AG10803 (cell line): Measurements from ENCODE around the gene LPCAT4.

Experiments used
- DNase-seq: peaks from one replicate; pipeline ENCODE4 v3.0.0; 2010; ENCODE audit warnings: low read depth
- H3K4me3 ChIP-seq: 2 replicates; pipeline ENCODE4 v1.5.1; 2011; ENCODE audit warnings: mild to moderate bottlenecking, low read length, control low read depth
- CTCF ChIP-seq: conservative IDR thresholded peaks from 2 replicates; pipeline ENCODE4 v1.5.1; 2011; ENCODE audit warnings: mild to moderate bottlenecking, low read length, control low read depth, inconsistent platforms

LPCAT4 gene

GRCh38 chr15:34331809-34332208, 35.2 kb downstream of the LPCAT4 start:
- no peak overlapping the region for H3K4me3 ChIP-seq
- no peak for TF ChIP-seq CTCF
- DNase-seq: no peak

GRCh38 chr15:34330279-34330678, 36.7 kb downstream of the LPCAT4 start:
- no peak overlapping the region for H3K4me3 ChIP-seq
- no peak for TF ChIP-seq CTCF
- DNase-seq: no peak

GRCh38 chr15:34329006-34329405, 38.0 kb downstream of the LPCAT4 start:
- no peak for DNase-seq
- H3K4me3 ChIP-seq: no peak overlapping the region
- TF ChIP-seq CTCF: no peak

GRCh38 chr15:34327906-34328305, 39.1 kb downstream of the LPCAT4 start:
- no peak for TF ChIP-seq CTCF
- DNase-seq: no peak
- no peak overlapping the region for H3K4me3 ChIP-seq

GRCh38 chr15:34325368-34325767, 41.6 kb downstream of the LPCAT4 start:
- TF ChIP-seq CTCF: no peak
- DNase-seq: no peak
- no peak overlapping the region for H3K4me3 ChIP-seq

- no peak overlapping the region for H3K4me3 ChIP-seq
- TF ChIP-seq CTCF: no peak
- no peak for DNase-seq
These were observed 42.1 kb downstream of the LPCAT4 start for GRCh38 chr15:34324933-34325332.

- no peak for DNase-seq
- no peak overlapping the region for H3K4me3 ChIP-seq
- no peak for TF ChIP-seq CTCF
These were observed 43.8 kb downstream of the LPCAT4 start for GRCh38 chr15:34323217-34323616.
